Kidney epithelial cell (primary cell): Measurements from ENCODE around the gene PDILT. TPM values are rescaled to one million over a fixed set of nuclear protein-coding genes. Genes with fewer than 3 reads are reported as not detected.

Experiments used
- total RNA-seq: library from RNA; depleted of rRNA; stranded (reverse); fragments of >200 nt; gene quantifications from 2 replicates; pipeline ENCODE4 v1.2.3, GENCODE V29; 2015

Gene PDILT
- total RNA-seq, 1 donor from 2014 or later: not detected

Other genes starting within 250 kb of the PDILT start
- gene GP2, start 77.2 kb downstream of the PDILT start, total RNA-seq: not detected in 2 replicates
- gene UMOD, start 52.0 kb downstream of the PDILT start, total RNA-seq: 0.07 TPM in 1 of 2 replicates, not detected in the other
- not detected in 2 replicates for gene ACSM5, start 4.8 kb upstream of the PDILT start, total RNA-seq
- gene ACSM2A, start 46.8 kb upstream of the PDILT start, total RNA-seq: not detected in 2 replicates
- not detected in 2 replicates for gene ACSM2B, start 171.6 kb upstream of the PDILT start, total RNA-seq